Omental fat pad (tissue), 4 donors: ENCODE data around the gene PAFAH2. TPM values are rescaled to one million over a fixed set of nuclear protein-coding genes. Genes with fewer than 3 reads are reported as not detected.

Experiments
- ATAC-seq: fragments of 150-250 bp; one replicate; pipeline ENCODE4 v1.9.1; 2016; ENCODE audit warnings: mild to moderate bottlenecking, moderate library complexity; ENCODE audit not compliant: low FRiP score
- DNase-seq: peaks from one replicate; pipeline ENCODE4 v3.0.0-alpha.2; 2019; ENCODE audit warnings: low spot score
- CTCF ChIP-seq, 3 donors: fragments of 450-650 bp; IDR thresholded peaks; one replicate each; pipeline ENCODE4 v1.5.1; 2016 to 2017; ENCODE audit warnings: antibody characterized with exemption in 3 of 3, mild to moderate bottlenecking in 3 of 3, moderate library complexity in 2 of 3
- total RNA-seq, 4 donors: library from RNA; depleted of rRNA; stranded (reverse); fragments of >200 nt; gene quantifications; one replicate each; pipeline ENCODE4 v1.1.0, GENCODE V29; 2016

PAFAH2 gene
- total RNA-seq, 4 donors from 2014 or later = 5.3 to 9.8 (median 8.2) TPM

GRCh38 chr1:26012864-26013263 is 15.0 kb upstream of the PAFAH2 start:
- TF ChIP-seq CTCF (IDR thresholded peaks at IDR 0.05) = no peak
- ATAC-seq (peak; percentile 24), DNase-seq (no peak)

- no peak for TF ChIP-seq CTCF (IDR thresholded peaks at IDR 0.05)
- DNase-seq (no peak), ATAC-seq (no peak)
These were observed 13.0 kb upstream of the PAFAH2 start for GRCh38 chr1:26010825-26011224.

- TF ChIP-seq CTCF (IDR thresholded peaks at IDR 0.05) = no peak
These were observed 12.1 kb upstream of the PAFAH2 start for GRCh38 chr1:26009796-26010447.

GRCh38 chr1:26006710-26007109 is 8.8 kb upstream of the PAFAH2 start:
- no peak for ATAC-seq
- no peak for TF ChIP-seq CTCF (IDR thresholded peaks at IDR 0.05)
- DNase-seq = no peak

More at GRCh38 chr1:26009796-26010447, 12.1 kb upstream of the PAFAH2 start:
- ATAC-seq = no peak
- no peak for DNase-seq

- DNase-seq = no peak
- TF ChIP-seq CTCF (IDR thresholded peaks at IDR 0.05) = no peak
- peak; percentile 19 for ATAC-seq
These were observed 7.7 kb upstream of the PAFAH2 start for GRCh38 chr1:26005434-26006105.

GRCh38 chr1:26003756-26004155 is 5.9 kb upstream of the PAFAH2 start:
- no peak for DNase-seq
- TF ChIP-seq CTCF (IDR thresholded peaks at IDR 0.05) = no peak
- no peak for ATAC-seq

GRCh38 chr1:26003262-26003661 is 5.4 kb upstream of the PAFAH2 start:
- DNase-seq = no peak
- ATAC-seq = no peak
- TF ChIP-seq CTCF (IDR thresholded peaks at IDR 0.05) = no peak
